Neural progenitor cell (in vitro differentiated cells): Measurements from ENCODE around the gene BOD1L1. TPM values are rescaled to one million over a fixed set of nuclear protein-coding genes. Genes with fewer than 3 reads are reported as not detected.
A peak's percentile ranks its signal among the peaks of the same experiment; 100 is the strongest.

Experiments
- DNase-seq: peaks from one replicate; pipeline ENCODE4 v3.0.0-alpha.2; 2016; ENCODE audit warnings: low spot score
- H2AFZ ChIP-seq: fragments of 200-600 bp; sonication (generic); replicated peaks from 2 replicates; pipeline ENCODE4 v1.6.1; 2016; ENCODE audit warnings: antibody characterized with exemption
- H3F3A ChIP-seq: fragments of 200-600 bp; sonication (generic); 2 replicates; pipeline ENCODE4 v1.6.1; 2016; ENCODE audit warnings: antibody characterized with exemption, low read depth
- H3K27ac ChIP-seq: fragments of 200-600 bp; sonication (generic); 2 replicates; pipeline ENCODE4 v1.5.1; 2016; ENCODE audit warnings: mild to moderate bottlenecking
- H3K27me3 ChIP-seq: fragments of 200-600 bp; sonication (generic); 2 replicates; pipeline ENCODE4 v1.6.1; 2016; ENCODE audit warnings: mild to moderate bottlenecking, moderate library complexity
- H3K36me3 ChIP-seq: fragments of 200-600 bp; sonication (generic); 2 replicates; pipeline ENCODE4 v1.5.1; 2016
- H3K4me1 ChIP-seq: fragments of 200-600 bp; sonication (generic); 2 replicates; pipeline ENCODE4 v1.6.1; 2016; ENCODE audit warnings: mixed run types
- H3K4me2 ChIP-seq: fragments of 200-600 bp; sonication (generic); 2 replicates; pipeline ENCODE4 v1.6.1; 2016
- H3K4me3 ChIP-seq: fragments of 200-600 bp; sonication (generic); 2 replicates; pipeline ENCODE4 v1.5.1; 2016
- H3K79me2 ChIP-seq: fragments of 200-600 bp; sonication (generic); 2 replicates; pipeline ENCODE4 v1.6.1; 2016; ENCODE audit warnings: low read depth
- H3K9ac ChIP-seq: fragments of 200-600 bp; sonication (generic); 2 replicates; pipeline ENCODE4 v1.6.1; 2016
- H3K9me3 ChIP-seq: fragments of 200-600 bp; sonication (generic); 2 replicates; pipeline ENCODE4 v1.5.1; 2016; ENCODE audit warnings: low read depth
- H4K20me1 ChIP-seq: fragments of 200-600 bp; sonication (generic); 2 replicates; pipeline ENCODE4 v1.6.1; 2016; ENCODE audit warnings: low read depth
- H3K27ac Mint-ChIP-seq: 3 replicates; pipeline ENCODE4 v1.8.0; 2021; ENCODE audit warnings: mixed read lengths
- H3K27me3 Mint-ChIP-seq: 2 replicates; pipeline ENCODE4 v1.8.0; 2022; ENCODE audit warnings: low read depth, mild to moderate bottlenecking, inconsistent platforms, moderate library complexity, mixed read lengths; ENCODE audit not compliant: insufficient read depth
- H3K36me3 Mint-ChIP-seq: 3 replicates; pipeline ENCODE4 v1.8.0; 2021; ENCODE audit warnings: mixed read lengths
- H3K4me1 Mint-ChIP-seq: 3 replicates; pipeline ENCODE4 v1.8.0; 2021; ENCODE audit warnings: mixed read lengths
- H3K4me3 Mint-ChIP-seq: 3 replicates; pipeline ENCODE4 v1.8.0; 2021; ENCODE audit warnings: mild to moderate bottlenecking, moderate library complexity, mixed read lengths
- H3K9me3 Mint-ChIP-seq: 3 replicates; pipeline ENCODE4 v1.8.0; 2020; ENCODE audit warnings: mixed read lengths
- EZH2 ChIP-seq: fragments of 200-600 bp; sonication (generic); IDR thresholded peaks from 2 replicates; pipeline ENCODE4 v1.6.1; 2017; ENCODE audit warnings: antibody characterized with exemption, mild to moderate bottlenecking, moderate library complexity
- EZH2phosphoT487 ChIP-seq: fragments of 200-600 bp; sonication (generic); IDR thresholded peaks from 2 replicates; pipeline ENCODE4 v1.6.1; 2017; ENCODE audit warnings: antibody characterized with exemption
- total RNA-seq: library from RNA; depleted of rRNA; stranded (reverse); fragments of >200 nt; gene quantifications from 2 replicates; pipeline ENCODE4 v1.2.3, GENCODE V29; 2015; ENCODE audit warnings: low replicate concordance
- TF ChIP-seq, protein P1 (sequence below): fragments of 200-600 bp; sonication (generic); IDR thresholded peaks from 2 replicates; pipeline ENCODE4 v1.5.1; 2017; ENCODE audit warnings: antibody characterized with exemption, mild to moderate bottlenecking

The BOD1L1 gene
- total RNA-seq, 1 donor from 2014 or later, result 32.5 TPM

DNA sequence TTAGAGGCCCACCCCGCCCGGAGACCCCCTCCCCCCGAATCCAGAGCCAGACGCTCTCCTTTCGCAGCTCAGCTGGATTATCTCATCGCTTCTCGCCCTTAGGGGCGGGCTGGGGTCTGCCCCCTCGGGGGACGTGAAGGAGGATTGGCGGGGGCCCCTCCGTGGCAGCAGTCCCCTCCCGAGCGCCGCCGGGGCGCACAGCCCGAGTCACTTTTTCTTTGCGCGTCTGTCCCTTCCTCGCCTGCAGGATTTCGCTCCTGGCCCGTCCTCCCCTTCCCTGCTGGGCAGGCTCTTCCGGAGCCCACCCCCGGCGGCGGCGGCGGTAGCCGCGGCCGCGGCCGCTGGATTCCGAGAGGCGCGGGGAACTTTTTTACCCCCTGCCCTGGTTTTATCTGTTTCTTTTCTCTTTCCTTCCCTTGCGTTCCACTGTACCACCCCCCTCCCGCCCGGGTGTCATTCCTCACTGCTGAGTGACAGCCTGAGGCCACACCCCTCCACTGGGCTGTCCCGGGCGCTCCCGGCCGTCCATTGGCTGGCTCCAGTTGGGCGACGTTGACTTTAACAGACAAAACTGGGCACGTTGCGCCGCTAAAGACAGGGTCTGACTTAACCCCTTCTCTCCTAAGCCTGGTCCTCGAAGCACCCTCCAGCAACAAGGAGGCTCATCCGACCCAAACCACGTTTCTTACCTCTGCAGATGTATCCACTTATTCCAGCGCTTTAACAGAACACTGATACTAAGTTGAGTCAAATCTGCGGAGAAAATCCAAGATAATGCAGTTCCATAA lies 82.7 kb downstream of the BOD1L1 start:
- Mint-ChIP-seq H3K27ac (peak overlapping the region; percentile 82), H3K36me3 (peaks cover 5% of the 10 kb centered on the region), H3K4me1 (peaks cover 36% of the 10 kb centered on the region), H3K27me3 (peaks cover 62% of the 10 kb centered on the region), H3K9me3 (peaks cover 5% of the 10 kb centered on the region), H3K4me3 (peak overlapping the region; percentile 96)
- Histone ChIP-seq H3K9me3 (no peaks in the 10 kb centered on the region), H3K27ac (no peak overlapping the region), H3K27me3 (peaks cover 100% of the 10 kb centered on the region), H3K4me3 (peak overlapping the region; percentile 67), H3K4me1 (no peaks in the 10 kb centered on the region), H4K20me1 (peaks cover 63% of the 10 kb centered on the region), H2AFZ (peak overlapping the region; percentile 78), H3K79me2 (no peaks in the 10 kb centered on the region), H3F3A (peaks cover 39% of the 10 kb centered on the region), H3K36me3 (no peaks in the 10 kb centered on the region), H3K9ac (no peak overlapping the region), H3K4me2 (peak overlapping the region; percentile 91)
- DNase-seq, result peak; percentile 93
- TF ChIP-seq EZH2phosphoT487, result no peak
- TF ChIP-seq, protein P1, sequence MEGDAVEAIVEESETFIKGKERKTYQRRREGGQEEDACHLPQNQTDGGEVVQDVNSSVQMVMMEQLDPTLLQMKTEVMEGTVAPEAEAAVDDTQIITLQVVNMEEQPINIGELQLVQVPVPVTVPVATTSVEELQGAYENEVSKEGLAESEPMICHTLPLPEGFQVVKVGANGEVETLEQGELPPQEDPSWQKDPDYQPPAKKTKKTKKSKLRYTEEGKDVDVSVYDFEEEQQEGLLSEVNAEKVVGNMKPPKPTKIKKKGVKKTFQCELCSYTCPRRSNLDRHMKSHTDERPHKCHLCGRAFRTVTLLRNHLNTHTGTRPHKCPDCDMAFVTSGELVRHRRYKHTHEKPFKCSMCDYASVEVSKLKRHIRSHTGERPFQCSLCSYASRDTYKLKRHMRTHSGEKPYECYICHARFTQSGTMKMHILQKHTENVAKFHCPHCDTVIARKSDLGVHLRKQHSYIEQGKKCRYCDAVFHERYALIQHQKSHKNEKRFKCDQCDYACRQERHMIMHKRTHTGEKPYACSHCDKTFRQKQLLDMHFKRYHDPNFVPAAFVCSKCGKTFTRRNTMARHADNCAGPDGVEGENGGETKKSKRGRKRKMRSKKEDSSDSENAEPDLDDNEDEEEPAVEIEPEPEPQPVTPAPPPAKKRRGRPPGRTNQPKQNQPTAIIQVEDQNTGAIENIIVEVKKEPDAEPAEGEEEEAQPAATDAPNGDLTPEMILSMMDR, result no peak
- no peak for TF ChIP-seq EZH2

GRCh38 chr4:13543839-13544605 lies 83.5 kb downstream of the BOD1L1 start, which contains the start of gene NKX3-2:
Gene NKX3-2 (minus strand): TSS chr4:13544508. CDS start chr4:13544414, 94 bp downstream.
- Mint-ChIP-seq H3K4me1 (peaks cover 38% of the 10 kb centered on the region), H3K27me3 (peaks cover 69% of the 10 kb centered on the region), H3K4me3 (peak within 1 kb of the TSS; percentile 96), H3K9me3 (peaks cover 5% of the 10 kb centered on the region), H3K36me3 (peaks cover 5% of the 10 kb centered on the region), H3K27ac (peak within 1 kb of the TSS; percentile 82)
- H3F3A ChIP-seq, result peaks cover 43% of the 10 kb centered on the region
- peaks cover 71% of the 10 kb centered on the region for H4K20me1 ChIP-seq
- H3K4me2 ChIP-seq, result peak within 1 kb of the TSS; percentile 91
- H3K9ac ChIP-seq, result no peak within 1 kb of the TSS
- peaks cover 100% of the 10 kb centered on the region for H3K27me3 ChIP-seq
- DNase-seq, result peak; percentile 74
- no peak within 1 kb of the TSS for H3K27ac ChIP-seq
- no peaks in the 10 kb centered on the region for H3K4me1 ChIP-seq
- no peaks in the 10 kb centered on the region for H3K36me3 ChIP-seq
- peak within 1 kb of the TSS; percentile 67 for H3K4me3 ChIP-seq
- TF ChIP-seq EZH2 (peak; percentile 96), EZH2phosphoT487 (peak; percentile 93)
- TF ChIP-seq, protein P1, result no peak
- H2AFZ ChIP-seq, result peak within 1 kb of the TSS; percentile 78
- no peaks in the 10 kb centered on the region for H3K9me3 ChIP-seq
- no peaks in the 10 kb centered on the region for H3K79me2 ChIP-seq

- peak overlapping the region; percentile 91 for H3K4me2 ChIP-seq
- no peaks in the 10 kb centered on the region for H3K36me3 ChIP-seq
- peak overlapping the region; percentile 78 for H2AFZ ChIP-seq
- no peaks in the 10 kb centered on the region for H3K79me2 ChIP-seq
- H3K9me3 ChIP-seq, result no peaks in the 10 kb centered on the region
- H3K27ac Mint-ChIP-seq, result no peak overlapping the region
- peak overlapping the region; percentile 86 for H3K4me3 Mint-ChIP-seq
- peaks cover 37% of the 10 kb centered on the region for H3K4me1 Mint-ChIP-seq
- no peak overlapping the region for H3K27ac ChIP-seq
- no peaks in the 10 kb centered on the region for H3K4me1 ChIP-seq
- peak; percentile 96 for TF ChIP-seq EZH2phosphoT487
- TF ChIP-seq EZH2, result no peak
- TF ChIP-seq, protein P1, result no peak
- H3K27me3 Mint-ChIP-seq, result peaks cover 70% of the 10 kb centered on the region
- H3K9ac ChIP-seq, result no peak overlapping the region
- peaks cover 5% of the 10 kb centered on the region for H3K36me3 Mint-ChIP-seq
- peaks cover 44% of the 10 kb centered on the region for H3F3A ChIP-seq
- H3K4me3 ChIP-seq, result peak overlapping the region; percentile 67
- peaks cover 8% of the 10 kb centered on the region for H3K9me3 Mint-ChIP-seq
- H4K20me1 ChIP-seq, result peaks cover 75% of the 10 kb centered on the region
- DNase-seq, result no peak
- peaks cover 100% of the 10 kb centered on the region for H3K27me3 ChIP-seq
Observed at GRCh38 chr4:13543032-13543838, 84.3 kb downstream of the BOD1L1 start.
